HG02571 (cell line): ENCODE results near the gene MYRIP.

ENCODE experiments used
- ATAC-seq: cut with Tn5 transposase; IDR thresholded peaks from one replicate; pipeline ENCODE4 v1.9.1; 2021; ENCODE audit warnings: mild to moderate bottlenecking, moderate library complexity; ENCODE audit not compliant: unreplicated experiment

Gene MYRIP

DNA sequence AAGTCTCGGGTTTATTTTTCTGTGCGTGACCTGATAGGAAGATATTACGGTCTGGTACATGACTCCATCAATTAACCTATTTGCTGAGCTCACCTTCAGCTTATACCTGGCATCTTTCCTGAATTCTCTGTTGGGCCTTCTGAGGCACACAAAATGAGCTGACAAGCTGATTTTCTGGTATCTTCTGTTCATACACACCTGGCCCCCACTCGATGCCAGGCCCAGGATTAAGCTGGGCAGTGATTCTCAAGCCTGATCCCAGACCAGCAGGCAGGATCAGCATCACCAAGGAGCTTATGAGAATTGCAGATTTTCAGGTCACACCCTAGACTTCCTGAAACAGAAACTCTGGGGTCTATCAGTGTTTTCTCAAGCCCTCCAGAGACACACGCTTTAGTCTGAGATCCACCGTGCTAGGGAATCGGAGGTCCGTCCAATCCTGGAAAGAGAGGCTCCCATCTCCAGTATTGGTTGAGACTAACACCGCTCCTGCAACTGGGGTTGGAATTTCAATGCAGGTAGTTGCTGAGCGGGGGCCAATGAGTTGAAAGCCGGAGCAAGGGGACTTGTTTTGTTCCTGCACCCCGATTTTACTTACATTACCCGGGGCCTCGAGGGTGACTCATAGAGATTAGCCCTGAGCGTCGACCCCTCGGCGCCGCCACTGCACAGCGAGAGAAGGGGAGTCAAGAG, 499.5 kb downstream of the MYRIP start:
- ATAC-seq = no peak

DNA sequence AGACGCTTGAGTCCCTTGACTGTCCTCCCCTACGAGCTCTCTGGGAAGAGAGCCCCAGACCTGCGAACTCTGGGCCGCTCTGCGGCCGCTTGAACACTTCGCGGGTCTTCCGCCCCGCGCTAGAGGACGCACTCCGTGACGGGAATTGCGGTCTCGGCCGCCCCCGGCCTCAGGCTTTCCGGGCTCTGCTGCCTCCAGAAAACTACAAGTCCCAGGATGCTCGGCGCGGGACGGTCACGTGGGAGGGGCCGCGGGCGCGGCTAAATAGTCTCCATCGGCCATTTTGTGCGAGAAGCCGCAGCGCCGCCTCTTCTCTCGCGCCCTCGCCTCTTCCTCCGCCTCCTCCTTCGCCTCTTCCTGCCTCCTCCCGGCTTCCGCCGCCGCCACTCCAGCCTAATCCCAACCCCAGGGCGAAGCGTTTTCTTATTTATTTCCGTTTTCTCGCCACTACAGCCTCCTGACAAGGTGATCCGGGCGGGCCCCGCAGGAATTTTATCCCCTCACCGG, 500.1 kb downstream of the MYRIP start, which contains the start of gene EIF1B:
EIF1B (plus strand) TSS at position 290 of the 507 bp plus-strand sequence. CDS start 235 bp downstream, outside the sequence.
- ATAC-seq = peak; percentile 97
